Stomach (tissue), 9 donors: ENCODE results near the gene ATP13A3. TPM values are rescaled to one million over a fixed set of nuclear protein-coding genes. Genes with fewer than 3 reads are reported as not detected.
A peak's percentile ranks its signal among the peaks of the same experiment; 100 is the strongest.

ENCODE experiments used
- DNase-seq, 2 donors: peaks; one replicate each; pipeline versions ENCODE4 v3.0.0 to v3.0.0-alpha.2; 2013 to 2019
- H3K27ac ChIP-seq, 5 donors: fragments of 200-600 bp in 4 of 5; sonication (generic) in 4 of 5; one replicate each; pipeline ENCODE4 v1.5.1; 2013 to 2019; ENCODE audit warnings: mild to moderate bottlenecking in 1 of 5, moderate library complexity in 1 of 5
- H3K27me3 ChIP-seq, 3 donors: fragments of 200-600 bp; sonication (generic); one replicate each; pipeline ENCODE4 v1.5.1; 2017 to 2019; ENCODE audit warnings: mixed run types in 1 of 3
- H3K36me3 ChIP-seq, 4 donors: fragments of 200-600 bp; sonication (generic); 1 replicate in 3 of 4; 2 replicates in 1 of 4; pipeline ENCODE4 v1.5.1; 2016 to 2019
- H3K4me1 ChIP-seq, 4 donors: fragments of 200-600 bp; sonication (generic); one replicate each; pipeline ENCODE4 v1.5.1; 2016 to 2019
- H3K4me3 ChIP-seq, 4 donors: fragments of 200-600 bp; sonication (generic) in 3 of 4; one replicate each; pipeline ENCODE4 v1.5.1; 2016 to 2019; ENCODE audit warnings: mild to moderate bottlenecking in 1 of 4
- H3K9me3 ChIP-seq, 4 donors: fragments of 200-600 bp; sonication (generic); one replicate each; pipeline ENCODE4 v1.5.1; 2016 to 2019
- CTCF ChIP-seq, 7 experiments: fragments of 450-650 bp in 4 of 7; fragments of 200-600 bp in 3 of 7; sonication (generic) in 3 of 7; IDR thresholded peaks; one replicate each; pipeline ENCODE4 v1.5.1; 2016 to 2019; ENCODE audit warnings: antibody characterized with exemption in 7 of 7, control low read depth in 2 of 7, mild to moderate bottlenecking in 1 of 7
- EP300 ChIP-seq: sonication (generic); formaldehyde crosslinking; IDR thresholded peaks from one replicate; pipeline ENCODE4 v1.6.1; 2017; ENCODE audit warnings: antibody characterized with exemption
- POLR2A ChIP-seq, 4 donors: fragments of 450-650 bp; IDR thresholded peaks; one replicate each; pipeline ENCODE4 v1.6.1; 2016; ENCODE audit warnings: antibody characterized with exemption in 4 of 4, control low read depth in 2 of 4, mild to moderate bottlenecking in 1 of 4, moderate library complexity in 1 of 4
- POLR2AphosphoS5 ChIP-seq, 3 donors: sonication (generic); formaldehyde crosslinking; IDR thresholded peaks; one replicate each; pipeline ENCODE4 v1.6.1; 2016; ENCODE audit warnings: antibody characterized with exemption in 3 of 3
- WGBS, 5 donors: extraction: QIAGEN DNeasy Blood & Tissue Kit in 3 of 5; methylation state at CpG; one replicate each; pipeline versions ENCODE4 v1.1.5 to v1.1.7; 2013 to 2018; 5-methylcytosine and 5-hydroxymethylcytosine counted together
- intact Hi-C: fragments of 100-400 bp; cut with DNase I; formaldehyde crosslinking; loops from one replicate; pipeline ENCODE4 v1.15.1; 2023; ENCODE audit warnings: low total_unique reads
- polyA plus RNA-seq, 3 donors: library from polyadenylated mRNA; stranded (reverse); fragments of 200-250 nt; gene quantifications; one replicate each; pipeline ENCODE4 v1.2.3, GENCODE V29; 2013
- total RNA-seq, 5 donors: library from RNA; depleted of rRNA; stranded (reverse); fragments of >200 nt; gene quantifications; one replicate each; pipeline versions ENCODE4 v1.1.0 to v1.2.3, GENCODE V29; 2014 to 2016
- donor health status: healthy with polysubstance abuse.
- donor health status: Bipolar disorder and iron deficiency.
- donor health status: healthy.

Gene ATP13A3
- total and polyA plus RNA-seq, 8 donors = 11.2 to 332 (median 21.4) TPM

GRCh38 chr3:194518652-194519051, 31.9 kb upstream of the ATP13A3 start:
- 57 to 82% (median 68%) methylated on average over 2 of the region's 2 CpGs for WGBS, 5 donors
- no peak for DNase-seq
- H3K27ac ChIP-seq = no peak overlapping the region
- TF ChIP-seq CTCF (IDR thresholded peaks at IDR 0.05) (no peak), EP300 (no peak), POLR2A (IDR thresholded peaks at IDR 0.05) (no peak), POLR2AphosphoS5 (IDR thresholded peaks at IDR 0.05) (no peak)
- H3K36me3 ChIP-seq = no peaks in the 10 kb centered on the region
- H3K4me3 ChIP-seq = no peak overlapping the region
- H3K9me3 ChIP-seq = no peaks in the 10 kb centered on the region
- intact Hi-C loops = no loop called here
- no peaks in the 10 kb centered on the region for H3K27me3 ChIP-seq
- peaks cover 0 to 14% (median 7%) of the 10 kb centered on the region in 4 donors for H3K4me1 ChIP-seq

GRCh38 chr3:194517333-194517732, 30.5 kb upstream of the ATP13A3 start:
- Histone ChIP-seq H3K27me3 (no peaks in the 10 kb centered on the region), H3K4me3 (no peak overlapping the region), H3K9me3 (no peaks in the 10 kb centered on the region), H3K4me1 (peaks cover 0 to 14% (median 11%) of the 10 kb centered on the region in 4 donors), H3K36me3 (no peaks in the 10 kb centered on the region), H3K27ac (no peak overlapping the region)
- 55 to 71% (median 65%) methylated on average over 6 of the region's 6 CpGs for WGBS, 5 donors
- intact Hi-C loops = no loop called here
- no peak for DNase-seq
- TF ChIP-seq POLR2AphosphoS5 (IDR thresholded peaks at IDR 0.05) (no peak), EP300 (no peak), CTCF (IDR thresholded peaks at IDR 0.05) (no peak), POLR2A (IDR thresholded peaks at IDR 0.05) (no peak)

GRCh38 chr3:194514626-194515025, 27.8 kb upstream of the ATP13A3 start:
- intact Hi-C loops = no loop called here
- Histone ChIP-seq H3K4me1 (peaks cover 0 to 9% (median 0%) of the 10 kb centered on the region in 4 donors), H3K4me3 (no peak overlapping the region), H3K27ac (no peak overlapping the region), H3K9me3 (no peaks in the 10 kb centered on the region), H3K27me3 (no peaks in the 10 kb centered on the region), H3K36me3 (no peaks in the 10 kb centered on the region)
- 40 to 75% (median 66%) methylated on average over 4 of the region's 4 CpGs for WGBS, 5 donors
- TF ChIP-seq CTCF (IDR thresholded peaks at IDR 0.05) = no peak
- no peak for TF ChIP-seq EP300
- no peak for TF ChIP-seq POLR2A (IDR thresholded peaks at IDR 0.05)
- TF ChIP-seq POLR2AphosphoS5 (IDR thresholded peaks at IDR 0.05) = no peak
- no peak for DNase-seq

- Histone ChIP-seq H3K36me3 (no peaks in the 10 kb centered on the region), H3K9me3 (no peaks in the 10 kb centered on the region), H3K27ac (peak overlapping the region in 3 of 5 donors; percentile 14 to 58 (median 22)), H3K27me3 (no peaks in the 10 kb centered on the region), H3K4me1 (peaks cover 0 to 9% (median 0%) of the 10 kb centered on the region in 4 donors), H3K4me3 (no peak overlapping the region)
- 62 to 78% (median 72%) methylated on average over 5 of the region's 5 CpGs for WGBS, 5 donors
- intact Hi-C loops = no loop called here
- DNase-seq = peak; percentile 47 to 82
- no peak for TF ChIP-seq POLR2A (IDR thresholded peaks at IDR 0.05)
- TF ChIP-seq POLR2AphosphoS5 (IDR thresholded peaks at IDR 0.05) = no peak
- no peak for TF ChIP-seq CTCF (IDR thresholded peaks at IDR 0.05)
- TF ChIP-seq EP300 = no peak
These were observed 26.2 kb upstream of the ATP13A3 start for GRCh38 chr3:194512895-194513601.
